Measurements from ENCODE around the gene NTRK1.

NTRK1 gene

GRCh38 chr1:156865865-156866248 lies 5.2 kb downstream of the NTRK1 start:
- in situ Hi-C loops (cut with MboI; ENCODE audit: low sequenced_read_pairs, unreplicated experiment): no loop called here
- no peak for TF ChIP-seq CTCF (IDR thresholded peaks at IDR 0.05; ENCODE audit: borderline replicate concordance, control extremely low read depth, extremely low read depth, insufficient read depth, missing control alignments)
- DNase-seq (ENCODE audit: low spot score): no peak

GRCh38 chr1:156866249-156866909 lies 5.7 kb downstream of the NTRK1 start:
- no peak for DNase-seq (ENCODE audit: low spot score)
- in situ Hi-C loops (cut with MboI; ENCODE audit: low sequenced_read_pairs, unreplicated experiment): no loop called here
- no peak for TF ChIP-seq CTCF (IDR thresholded peaks at IDR 0.05; ENCODE audit: borderline replicate concordance, control extremely low read depth, extremely low read depth, insufficient read depth, missing control alignments)

- no peak for DNase-seq (ENCODE audit: low spot score)
- TF ChIP-seq CTCF (IDR thresholded peaks at IDR 0.05; ENCODE audit: borderline replicate concordance, control extremely low read depth, extremely low read depth, insufficient read depth, missing control alignments): no peak
- in situ Hi-C loops (cut with MboI; ENCODE audit: low sequenced_read_pairs, unreplicated experiment): no loop called here
Measured at GRCh38 chr1:156868341-156868740, 7.7 kb downstream of the NTRK1 start.

GRCh38 chr1:156869455-156869854 lies 8.8 kb downstream of the NTRK1 start:
- no peak for DNase-seq (ENCODE audit: low spot score)
- in situ Hi-C loops (cut with MboI; ENCODE audit: low sequenced_read_pairs, unreplicated experiment): no loop called here
- TF ChIP-seq CTCF (IDR thresholded peaks at IDR 0.05; ENCODE audit: borderline replicate concordance, control extremely low read depth, extremely low read depth, insufficient read depth, missing control alignments): no peak

- no peak for TF ChIP-seq CTCF (IDR thresholded peaks at IDR 0.05; ENCODE audit: borderline replicate concordance, control extremely low read depth, extremely low read depth, insufficient read depth, missing control alignments)
- in situ Hi-C loops (cut with MboI; ENCODE audit: low sequenced_read_pairs, unreplicated experiment): no loop called here
- no peak for DNase-seq (ENCODE audit: low spot score)
Measured at GRCh38 chr1:156873659-156874058, 13.0 kb downstream of the NTRK1 start.

- in situ Hi-C loops (cut with MboI; ENCODE audit: low sequenced_read_pairs, unreplicated experiment): no loop called here
- DNase-seq (ENCODE audit: low spot score): no peak
- no peak for TF ChIP-seq CTCF (IDR thresholded peaks at IDR 0.05; ENCODE audit: borderline replicate concordance, control extremely low read depth, extremely low read depth, insufficient read depth, missing control alignments)
Measured at GRCh38 chr1:156874142-156874541, 13.5 kb downstream of the NTRK1 start.
